GM20000 (cell line): ENCODE results near the gene PLEKHM3.
A peak's percentile ranks its signal among the peaks of the same experiment; 100 is the strongest.
"Not testable (repeated sequence)": the region's sequence is repeated elsewhere in the genome, so short reads cannot be mapped to it uniquely, and the experiment has no call there.

ENCODE experiments used
- DNase-seq: peaks from one replicate; pipeline ENCODE4 v3.0.0; 2012; ENCODE audit warnings: low spot score
- TF ChIP-seq, protein P1 (sequence below): IDR thresholded peaks from 2 replicates; pipeline ENCODE4 v1.5.1; 2012; ENCODE audit warnings: mild to moderate bottlenecking, control low read depth; ENCODE audit errors: extremely low read depth, missing control alignments

Gene PLEKHM3

GRCh38 chr2:208036357-208036756, 11.0 kb upstream of the PLEKHM3 start:
- DNase-seq = no peak

DNA sequence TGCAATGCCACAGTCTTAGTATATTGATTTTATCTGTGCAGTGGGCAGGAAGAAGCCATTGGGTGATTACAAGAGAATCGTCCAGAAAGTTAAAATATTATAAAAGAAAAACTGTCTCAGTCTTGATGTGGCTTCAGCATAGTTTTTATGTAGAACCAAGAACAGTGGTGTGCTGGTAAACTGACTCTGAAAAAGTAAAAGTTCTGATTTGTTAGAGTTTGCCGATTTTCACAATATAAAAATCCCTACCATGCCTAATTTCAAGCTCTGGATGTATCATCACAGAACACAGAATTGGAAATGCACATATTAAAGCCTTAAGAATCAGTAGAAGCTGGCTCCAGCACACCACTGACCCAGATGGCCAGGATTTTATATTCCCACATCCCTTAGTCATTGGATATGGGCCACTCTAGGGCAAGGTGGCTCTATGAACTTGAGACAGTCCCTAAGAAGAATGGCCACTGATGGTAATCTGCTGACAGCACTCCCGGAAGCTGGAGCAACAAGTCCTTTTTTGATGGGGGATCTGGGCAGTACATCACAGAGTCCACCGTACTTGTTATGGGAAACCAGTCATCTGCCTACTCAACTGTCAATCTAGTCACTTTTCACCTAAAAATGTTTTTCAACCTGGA, 9.3 kb upstream of the PLEKHM3 start:
- DNase-seq = no peak
- TF ChIP-seq, protein P1, sequence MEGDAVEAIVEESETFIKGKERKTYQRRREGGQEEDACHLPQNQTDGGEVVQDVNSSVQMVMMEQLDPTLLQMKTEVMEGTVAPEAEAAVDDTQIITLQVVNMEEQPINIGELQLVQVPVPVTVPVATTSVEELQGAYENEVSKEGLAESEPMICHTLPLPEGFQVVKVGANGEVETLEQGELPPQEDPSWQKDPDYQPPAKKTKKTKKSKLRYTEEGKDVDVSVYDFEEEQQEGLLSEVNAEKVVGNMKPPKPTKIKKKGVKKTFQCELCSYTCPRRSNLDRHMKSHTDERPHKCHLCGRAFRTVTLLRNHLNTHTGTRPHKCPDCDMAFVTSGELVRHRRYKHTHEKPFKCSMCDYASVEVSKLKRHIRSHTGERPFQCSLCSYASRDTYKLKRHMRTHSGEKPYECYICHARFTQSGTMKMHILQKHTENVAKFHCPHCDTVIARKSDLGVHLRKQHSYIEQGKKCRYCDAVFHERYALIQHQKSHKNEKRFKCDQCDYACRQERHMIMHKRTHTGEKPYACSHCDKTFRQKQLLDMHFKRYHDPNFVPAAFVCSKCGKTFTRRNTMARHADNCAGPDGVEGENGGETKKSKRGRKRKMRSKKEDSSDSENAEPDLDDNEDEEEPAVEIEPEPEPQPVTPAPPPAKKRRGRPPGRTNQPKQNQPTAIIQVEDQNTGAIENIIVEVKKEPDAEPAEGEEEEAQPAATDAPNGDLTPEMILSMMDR = no peak

More at GRCh38 chr2:208036357-208036756, 11.0 kb upstream of the PLEKHM3 start:
- TF ChIP-seq, protein P1 = no peak

DNA sequence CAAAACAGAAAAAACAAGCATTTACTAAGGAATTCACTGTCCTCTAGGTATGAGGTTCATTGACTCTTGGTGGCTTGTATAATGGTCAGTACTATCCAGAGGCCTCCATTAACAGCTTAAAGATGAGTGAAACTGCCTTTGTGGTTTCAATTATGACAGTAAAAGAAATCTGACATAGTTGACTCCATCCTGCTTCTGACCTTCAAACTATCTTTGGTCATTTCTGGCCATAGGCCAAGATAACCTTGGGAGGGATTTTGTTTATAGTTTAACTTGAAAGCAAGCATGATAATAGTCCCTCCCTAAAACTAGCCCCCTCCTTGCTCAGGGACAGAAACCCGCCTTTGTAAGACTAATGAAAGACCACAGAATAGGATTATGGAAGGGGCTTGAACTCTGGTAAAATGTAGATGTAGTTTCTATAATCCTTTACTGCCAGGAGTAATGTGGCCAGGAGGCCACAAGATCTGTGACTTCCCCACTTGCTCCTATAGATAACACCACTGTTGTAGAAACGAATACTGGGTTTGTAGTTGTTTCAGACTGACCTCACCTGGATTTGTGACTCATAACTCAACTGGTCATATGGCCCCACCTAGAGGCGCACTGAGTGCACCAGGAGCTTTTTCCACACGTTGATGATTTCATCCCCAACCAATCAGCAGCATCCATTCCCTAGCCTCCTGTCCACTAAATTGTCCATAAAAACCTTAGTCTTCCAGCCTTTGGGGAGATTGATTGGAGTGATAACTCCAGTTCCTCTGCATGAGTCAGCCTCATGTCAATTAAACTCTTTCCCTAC, 8.6 kb upstream of the PLEKHM3 start:
- TF ChIP-seq, protein P1 = peak; percentile 47
- peak; percentile 70 for DNase-seq

DNA sequence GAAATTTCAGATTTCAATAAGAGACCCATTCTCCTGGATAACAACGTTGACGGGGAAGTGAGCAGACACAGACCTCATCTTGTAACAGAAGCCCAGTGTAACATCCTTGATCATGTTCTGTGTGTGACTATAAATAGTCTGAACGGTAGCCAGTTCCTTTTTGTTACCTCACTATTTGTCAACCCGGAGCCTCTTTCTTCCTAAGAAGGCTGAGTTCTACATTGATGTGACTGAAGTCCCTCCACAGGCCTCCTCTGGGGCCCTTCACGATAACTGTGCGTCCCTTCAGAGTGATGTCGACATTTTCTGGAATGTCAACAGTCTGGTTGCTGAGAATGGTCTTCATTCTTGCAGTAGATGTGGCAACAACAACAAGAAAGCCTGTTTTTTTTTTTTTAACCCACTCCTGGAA, 6.3 kb upstream of the PLEKHM3 start:
- TF ChIP-seq, protein P1 = no peak
- DNase-seq = no peak

DNA sequence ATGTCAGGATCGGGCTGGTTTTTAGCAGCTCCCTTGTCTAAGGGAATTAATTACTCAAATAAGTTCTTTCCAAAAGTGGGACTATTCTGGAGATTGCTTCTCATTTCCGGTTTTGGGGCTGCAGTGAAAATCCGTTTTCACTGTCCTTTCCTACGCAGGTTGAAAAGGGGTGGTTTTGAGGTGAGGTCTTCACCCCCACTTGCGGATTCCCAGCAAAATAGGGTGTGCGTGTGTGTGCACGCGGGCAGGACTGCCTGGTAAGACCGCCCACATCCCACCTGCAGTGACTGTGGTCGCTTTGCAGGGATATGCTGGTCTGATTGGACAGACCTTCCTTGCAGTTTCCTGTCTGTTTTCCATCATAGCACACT, 472 bp upstream of the PLEKHM3 start:
- TF ChIP-seq, protein P1 = no peak
- DNase-seq = peak; percentile 21

GRCh38 chr2:208024091-208024490, 1.2 kb downstream of the PLEKHM3 start:
- DNase-seq = no peak
- TF ChIP-seq, protein P1 = no peak

DNA sequence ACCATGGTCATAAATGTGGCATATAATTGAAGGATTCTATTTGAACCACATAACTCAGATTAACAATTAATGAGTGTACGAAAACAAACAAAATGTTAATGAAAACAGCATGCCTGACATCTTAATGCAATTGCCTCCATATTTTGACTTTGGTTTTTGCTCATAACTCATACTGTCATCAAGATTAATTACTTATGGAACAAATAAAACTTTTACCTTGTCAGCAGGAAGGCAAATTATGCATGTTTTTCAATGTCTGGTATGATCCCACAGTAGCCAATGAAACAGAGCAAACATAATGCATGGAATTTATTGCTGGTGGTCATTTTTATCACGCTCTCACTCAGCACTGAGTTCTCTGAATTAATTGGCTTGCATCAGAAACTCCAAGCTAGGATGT, 5.1 kb downstream of the PLEKHM3 start:
- TF ChIP-seq, protein P1 = no peak

GRCh38 chr2:208018124-208018712, 7.1 kb downstream of the PLEKHM3 start:
- DNase-seq = not testable (repeated sequence)

More for the DNA sequence above, 5.1 kb downstream of the PLEKHM3 start:
- no peak for DNase-seq
